Thoracic aorta (tissue), 2 donors: Measurements from ENCODE around the gene HID1. TPM values are rescaled to one million over a fixed set of nuclear protein-coding genes. Genes with fewer than 3 reads are reported as not detected.
"Not testable (repeated sequence)": the region's sequence is repeated elsewhere in the genome, so short reads cannot be mapped to it uniquely, and the experiment has no call there.

Experiments
- ATAC-seq: fragments of 150-250 bp; one replicate; pipeline ENCODE4 v1.8.0; 2017; ENCODE audit warnings: low read depth; ENCODE audit not compliant: insufficient number of reproducible peaks, low FRiP score
- DNase-seq: peaks from one replicate; pipeline ENCODE4 v3.0.0-alpha.2; 2020; ENCODE audit warnings: low spot score
- H3K27ac ChIP-seq, 2 donors: fragments of 200-600 bp; sonication (generic); 1 replicate in 1 of 2; 2 replicates in 1 of 2; pipeline ENCODE4 v1.5.1; 2016; ENCODE audit warnings: mild to moderate bottlenecking in 2 of 2, moderate library complexity in 2 of 2
- H3K27me3 ChIP-seq: fragments of 200-600 bp; sonication (generic); replicated peaks from 2 replicates; pipeline ENCODE4 v1.6.0; 2016; ENCODE audit warnings: mild to moderate bottlenecking; ENCODE audit not compliant: insufficient read depth
- H3K36me3 ChIP-seq: fragments of 200-600 bp; sonication (generic); one replicate; pipeline ENCODE4 v1.5.1; 2016
- H3K4me1 ChIP-seq, 2 donors: fragments of 200-600 bp; sonication (generic); 1 replicate in 1 of 2; 2 replicates in 1 of 2; pipeline versions ENCODE4 v1.5.1 to v1.6.0; 2016; ENCODE audit warnings: low read depth in 2 of 2, mild to moderate bottlenecking in 1 of 2; ENCODE audit not compliant: control insufficient read depth in 1 of 2
- H3K4me3 ChIP-seq: fragments of 200-600 bp; sonication (generic); 2 replicates; pipeline ENCODE4 v1.5.1; 2016; ENCODE audit warnings: mild to moderate bottlenecking
- H3K9me3 ChIP-seq: fragments of 200-600 bp; sonication (generic); 2 replicates; pipeline ENCODE4 v1.5.1; 2016
- total RNA-seq, 2 donors: library from RNA; depleted of rRNA; stranded (reverse); fragments of >200 nt; gene quantifications; one replicate each; pipeline versions ENCODE4 v1.1.0 to v1.2.3, GENCODE V29; 2016
- TF ChIP-seq, protein P1 (sequence below): fragments of 200-600 bp; sonication (generic); IDR thresholded peaks from one replicate; pipeline ENCODE4 v1.5.1; 2019; ENCODE audit warnings: antibody characterized with exemption

HID1 gene
- total RNA-seq, 2 donors from 2014 or later: 14.3 to 14.8 TPM

DNA sequence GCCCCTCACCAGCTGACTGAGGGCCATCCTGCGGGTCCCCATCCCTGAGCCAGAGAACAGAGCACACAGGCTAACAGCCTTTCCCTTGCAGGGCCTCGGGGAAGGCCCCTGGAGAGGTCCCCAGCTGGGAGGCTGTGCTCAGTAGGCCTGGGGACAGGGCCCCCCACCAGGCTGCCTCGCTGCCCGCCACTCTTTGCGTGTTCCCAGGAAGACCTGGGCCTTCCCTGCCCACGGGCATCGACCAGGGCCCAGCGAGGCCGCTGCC, 785 bp downstream of the HID1 start:
- no peaks in the 10 kb centered on the region for H3K36me3 ChIP-seq
- TF ChIP-seq, protein P1, sequence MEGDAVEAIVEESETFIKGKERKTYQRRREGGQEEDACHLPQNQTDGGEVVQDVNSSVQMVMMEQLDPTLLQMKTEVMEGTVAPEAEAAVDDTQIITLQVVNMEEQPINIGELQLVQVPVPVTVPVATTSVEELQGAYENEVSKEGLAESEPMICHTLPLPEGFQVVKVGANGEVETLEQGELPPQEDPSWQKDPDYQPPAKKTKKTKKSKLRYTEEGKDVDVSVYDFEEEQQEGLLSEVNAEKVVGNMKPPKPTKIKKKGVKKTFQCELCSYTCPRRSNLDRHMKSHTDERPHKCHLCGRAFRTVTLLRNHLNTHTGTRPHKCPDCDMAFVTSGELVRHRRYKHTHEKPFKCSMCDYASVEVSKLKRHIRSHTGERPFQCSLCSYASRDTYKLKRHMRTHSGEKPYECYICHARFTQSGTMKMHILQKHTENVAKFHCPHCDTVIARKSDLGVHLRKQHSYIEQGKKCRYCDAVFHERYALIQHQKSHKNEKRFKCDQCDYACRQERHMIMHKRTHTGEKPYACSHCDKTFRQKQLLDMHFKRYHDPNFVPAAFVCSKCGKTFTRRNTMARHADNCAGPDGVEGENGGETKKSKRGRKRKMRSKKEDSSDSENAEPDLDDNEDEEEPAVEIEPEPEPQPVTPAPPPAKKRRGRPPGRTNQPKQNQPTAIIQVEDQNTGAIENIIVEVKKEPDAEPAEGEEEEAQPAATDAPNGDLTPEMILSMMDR: no peak
- H3K27ac ChIP-seq: no peak overlapping the region
- DNase-seq (no peak), ATAC-seq (no peak)
- H3K4me1 ChIP-seq: peaks cover 0 to 10% of the 10 kb centered on the region in 2 donors
- H3K27me3 ChIP-seq: no peaks in the 10 kb centered on the region
- no peaks in the 10 kb centered on the region for H3K9me3 ChIP-seq
- H3K4me3 ChIP-seq: peak overlapping the region; percentile 78

DNA sequence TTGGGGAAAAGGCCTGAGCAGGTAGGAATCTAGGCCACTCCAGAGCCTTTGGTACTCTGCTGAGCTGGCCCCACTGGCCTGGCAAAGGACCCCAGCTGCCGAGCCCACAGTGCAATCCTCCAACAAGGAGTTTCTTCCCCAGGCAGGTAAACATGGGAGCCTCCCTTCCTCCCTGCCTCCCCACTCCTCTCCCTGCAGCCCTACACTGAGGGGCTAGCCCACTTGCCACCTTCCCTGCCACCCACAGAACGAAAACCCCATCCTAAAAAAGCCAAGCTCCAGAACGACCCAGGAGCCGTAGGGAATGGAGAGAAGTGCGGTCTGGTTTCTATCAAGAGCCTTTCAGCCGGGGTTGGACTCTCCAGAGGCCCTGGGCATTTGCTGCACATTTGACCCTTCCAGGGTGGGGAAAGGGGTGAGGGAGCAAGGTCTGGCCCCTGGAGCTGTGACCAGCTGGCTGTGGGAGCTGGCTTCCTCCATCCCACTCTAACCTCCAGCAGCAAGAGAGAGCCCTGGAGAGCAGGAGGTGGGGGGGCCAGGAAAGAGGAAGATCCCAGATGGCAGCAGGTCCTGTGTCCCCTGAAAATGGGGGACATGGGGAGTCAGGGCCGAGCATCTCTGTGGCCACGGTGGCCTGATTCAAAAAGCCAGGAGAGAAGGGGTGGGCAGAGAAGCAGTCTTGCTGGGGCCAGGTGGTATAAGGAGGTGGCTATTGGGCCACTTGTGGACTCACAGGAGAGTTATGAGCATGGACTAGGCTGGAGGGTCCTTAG, 1.3 kb downstream of the HID1 start:
- DNase-seq (no peak), ATAC-seq (no peak)
- TF ChIP-seq, protein P1: no peak
- H3K4me3 ChIP-seq: peak overlapping the region; percentile 78
- H3K9me3 ChIP-seq: no peaks in the 10 kb centered on the region
- no peaks in the 10 kb centered on the region for H3K36me3 ChIP-seq
- H3K4me1 ChIP-seq: peaks cover 0 to 10% of the 10 kb centered on the region in 2 donors
- H3K27ac ChIP-seq: no peak overlapping the region
- H3K27me3 ChIP-seq: no peaks in the 10 kb centered on the region

DNA sequence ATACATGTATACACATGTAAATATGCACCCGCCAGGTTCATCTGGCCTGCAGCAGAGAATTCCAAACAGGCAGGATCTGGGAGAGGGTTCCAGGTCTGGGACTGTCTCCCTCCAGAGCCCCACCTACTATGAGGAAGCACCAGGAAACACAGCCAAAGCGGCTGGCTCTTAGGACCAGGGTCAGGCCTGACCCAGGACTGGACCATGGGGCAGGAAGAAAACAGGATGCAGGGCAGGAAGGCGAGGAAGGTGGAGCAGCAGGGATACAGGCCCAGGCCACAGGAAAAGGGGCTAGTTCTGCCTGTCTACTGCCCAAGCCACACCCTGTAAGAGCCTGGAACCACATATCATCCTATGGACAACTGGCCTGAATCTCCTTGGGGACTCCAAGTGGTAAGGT, 2.2 kb downstream of the HID1 start:
- Histone ChIP-seq H3K27me3 (no peaks in the 10 kb centered on the region), H3K4me1 (peaks cover 0 to 10% of the 10 kb centered on the region in 2 donors), H3K36me3 (no peaks in the 10 kb centered on the region), H3K4me3 (no peak overlapping the region), H3K27ac (no peak overlapping the region), H3K9me3 (no peaks in the 10 kb centered on the region)
- ATAC-seq (no peak), DNase-seq (no peak)
- TF ChIP-seq, protein P1: no peak

DNA sequence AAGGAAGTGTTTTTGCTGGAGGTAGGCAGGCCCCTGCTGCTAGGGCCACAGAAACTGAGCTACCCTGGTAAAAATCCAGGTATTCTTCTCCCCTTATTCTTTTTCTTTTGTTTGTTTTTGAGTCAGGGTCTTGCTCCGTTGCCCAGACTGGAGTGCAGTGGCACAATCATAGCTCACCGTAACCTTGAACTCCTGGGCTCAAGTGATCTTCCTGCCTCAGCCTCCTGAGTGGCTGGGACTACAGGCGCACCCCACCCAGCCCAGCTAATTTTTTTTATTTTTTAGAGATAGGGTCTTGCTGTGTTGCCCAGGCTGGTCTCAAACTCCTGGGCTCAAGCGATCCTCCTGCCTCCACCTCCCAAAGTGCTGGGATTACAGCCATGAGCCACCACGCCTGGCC, 3.1 kb downstream of the HID1 start:
- H3K27me3 ChIP-seq, H3K27ac ChIP-seq, H3K9me3 ChIP-seq, DNase-seq, H3K36me3 ChIP-seq, H3K4me3 ChIP-seq, ATAC-seq: not testable (repeated sequence)
- peaks cover 0 to 10% of the 10 kb centered on the region in 2 donors for H3K4me1 ChIP-seq

DNA sequence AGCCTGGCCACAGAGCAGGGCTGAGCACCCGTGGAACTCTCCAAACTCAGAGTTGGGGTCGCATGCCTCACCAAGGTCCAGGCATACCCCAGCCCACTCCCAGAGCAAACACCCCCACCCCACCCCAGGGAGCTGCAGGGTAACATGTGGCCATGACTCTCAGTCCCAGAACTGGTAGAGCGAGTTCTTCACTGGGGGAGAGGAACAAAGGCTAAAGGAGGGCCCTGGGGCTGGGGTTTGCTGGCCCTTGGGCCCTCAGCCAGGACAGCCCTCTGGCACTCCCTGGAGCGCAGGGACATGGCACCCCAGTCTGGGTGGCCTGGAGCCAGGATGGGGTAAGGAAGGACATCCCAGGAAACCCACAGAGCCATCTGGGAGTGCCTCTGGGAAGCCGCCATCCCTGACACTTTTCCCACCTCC, 4.2 kb downstream of the HID1 start:
- peaks cover 0 to 10% of the 10 kb centered on the region in 2 donors for H3K4me1 ChIP-seq
- no peak for ATAC-seq

More for the DNA sequence above, 4.2 kb downstream of the HID1 start:
- DNase-seq: no peak
- H3K9me3 ChIP-seq: no peaks in the 10 kb centered on the region
- TF ChIP-seq, protein P1: no peak
- no peak overlapping the region for H3K27ac ChIP-seq
- no peaks in the 10 kb centered on the region for H3K27me3 ChIP-seq
- H3K4me3 ChIP-seq: no peak overlapping the region
- no peaks in the 10 kb centered on the region for H3K36me3 ChIP-seq
